NCI-H2227 (cell line): ENCODE results near the gene RBM47.
A peak's percentile ranks its signal among the peaks of the same experiment; 100 is the strongest.
"Not testable (repeated sequence)": the region's sequence is repeated elsewhere in the genome, so short reads cannot be mapped to it uniquely, and the experiment has no call there.

ENCODE experiments used
- DNase-seq: peaks from one replicate; lab custom pipeline; 2025; ENCODE audit not compliant: unreplicated experiment; lab: John Stamatoyannopoulos, UW

Gene RBM47

DNA sequence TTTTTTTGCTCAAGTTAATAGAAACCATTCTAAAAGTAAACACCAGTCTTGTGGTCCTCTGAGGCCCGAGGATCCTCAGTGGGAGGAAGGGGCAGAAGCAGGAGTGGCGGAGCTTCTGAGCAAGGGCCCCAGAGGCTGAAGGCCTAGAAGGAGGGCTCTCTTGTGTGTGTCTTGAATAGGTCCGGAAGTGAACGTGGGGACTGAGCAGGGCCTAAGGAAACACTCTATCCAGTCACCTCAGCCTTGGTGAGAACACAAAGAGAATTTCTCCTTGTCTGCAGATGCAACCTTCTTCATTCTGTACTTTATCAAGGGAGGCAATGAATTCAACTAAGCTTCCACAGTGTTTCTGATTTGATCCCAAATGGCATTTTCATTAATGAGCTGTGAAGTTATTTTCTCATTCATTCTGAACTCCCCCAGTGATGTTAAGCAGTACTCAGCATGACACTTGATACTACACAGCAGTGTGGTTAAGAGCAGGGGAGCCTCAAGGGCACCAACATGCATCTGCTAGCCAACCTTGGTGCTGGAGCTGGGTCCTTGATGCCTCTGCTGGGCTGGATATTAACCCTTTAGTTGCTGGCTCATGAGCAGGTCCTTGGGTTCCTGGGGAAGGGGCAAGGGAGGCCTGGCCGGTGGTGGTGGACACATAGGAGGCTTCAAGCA is 64.7 kb downstream of the RBM47 start:
- DNase-seq: no peak

- DNase-seq: no peak
Observed at GRCh38 chr4:40564004-40564403, 65.7 kb downstream of the RBM47 start.

GRCh38 chr4:40563401-40563800 is 66.3 kb downstream of the RBM47 start:
- DNase-seq: no peak

GRCh38 chr4:40562681-40563080 is 67.0 kb downstream of the RBM47 start:
- no peak for DNase-seq

- DNase-seq: no peak
Observed at GRCh38 chr4:40562208-40562607, 67.5 kb downstream of the RBM47 start.

DNA sequence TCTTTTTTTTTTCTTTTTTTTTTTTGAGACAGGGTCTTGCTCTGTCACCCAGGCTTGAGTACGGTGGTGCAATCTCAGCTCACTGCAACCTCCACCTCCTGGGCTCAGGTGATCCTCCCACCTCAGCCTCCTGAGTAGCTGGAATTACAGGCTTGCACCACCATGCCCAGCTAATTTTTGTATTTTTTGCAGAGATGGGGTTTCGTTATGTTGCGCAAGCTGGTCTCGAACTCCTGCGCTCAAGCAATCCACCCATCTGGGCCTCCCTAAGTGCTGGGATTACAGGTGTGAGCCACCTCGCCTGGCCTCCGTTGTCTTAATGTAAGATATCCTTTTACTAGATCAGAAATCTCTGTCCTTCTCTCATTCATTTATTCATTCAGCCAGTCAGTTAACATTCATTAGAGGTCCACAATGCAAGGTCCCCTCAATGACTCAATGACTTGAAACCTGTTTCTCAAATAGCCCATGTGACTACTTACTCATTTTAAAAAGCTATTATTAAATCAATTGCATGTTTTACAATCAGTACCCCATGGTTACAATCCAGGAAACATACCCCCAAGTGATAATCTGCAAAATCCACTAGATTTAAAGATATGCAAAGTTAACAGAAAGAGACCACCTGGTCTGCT is 68.0 kb downstream of the RBM47 start:
- DNase-seq: not testable (repeated sequence)

- DNase-seq: no peak
Observed at GRCh38 chr4:40559585-40560465, 69.8 kb downstream of the RBM47 start.

DNA sequence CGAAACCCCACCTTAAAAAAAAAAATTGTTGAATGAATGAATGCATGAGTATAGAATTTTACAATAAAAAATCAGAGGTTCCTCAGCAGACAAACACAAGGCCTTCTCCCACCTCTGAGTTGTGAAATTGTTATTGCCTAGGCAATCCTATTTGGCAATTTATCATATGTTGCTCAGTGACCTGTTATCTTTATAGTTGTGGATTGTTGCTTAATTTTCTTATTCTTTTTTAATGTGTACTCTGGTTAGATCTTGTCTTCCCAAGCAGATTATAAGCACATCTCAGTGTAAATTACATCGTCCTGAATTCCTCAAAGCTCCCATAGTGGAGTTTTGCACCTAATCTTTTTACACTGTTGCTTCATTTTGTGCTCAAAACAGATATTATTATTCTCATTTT is 71.9 kb downstream of the RBM47 start:
- no peak for DNase-seq

- no peak for DNase-seq
Observed at GRCh38 chr4:40555176-40555900, 74.3 kb downstream of the RBM47 start.

DNA sequence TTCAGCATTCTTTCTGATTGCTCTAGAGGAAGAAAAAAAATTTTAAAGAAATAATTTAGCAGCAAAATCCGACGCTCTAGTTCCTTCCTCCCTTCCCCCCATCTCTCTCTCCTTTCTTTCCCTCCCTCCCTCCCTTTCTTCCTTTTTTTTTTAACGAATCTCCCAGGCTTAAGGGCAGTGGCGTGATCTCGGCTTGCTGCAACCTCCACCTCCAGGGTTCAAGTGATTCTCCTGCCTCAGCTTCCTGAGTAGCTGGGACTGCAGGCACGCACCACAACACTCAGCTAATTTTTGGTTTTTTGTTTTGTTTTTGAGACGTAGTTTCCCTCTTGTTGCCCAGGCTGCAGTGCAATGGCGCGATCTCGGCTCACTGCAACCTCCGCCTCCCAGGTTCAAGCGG is 75.0 kb downstream of the RBM47 start:
- not testable (repeated sequence) for DNase-seq

DNA sequence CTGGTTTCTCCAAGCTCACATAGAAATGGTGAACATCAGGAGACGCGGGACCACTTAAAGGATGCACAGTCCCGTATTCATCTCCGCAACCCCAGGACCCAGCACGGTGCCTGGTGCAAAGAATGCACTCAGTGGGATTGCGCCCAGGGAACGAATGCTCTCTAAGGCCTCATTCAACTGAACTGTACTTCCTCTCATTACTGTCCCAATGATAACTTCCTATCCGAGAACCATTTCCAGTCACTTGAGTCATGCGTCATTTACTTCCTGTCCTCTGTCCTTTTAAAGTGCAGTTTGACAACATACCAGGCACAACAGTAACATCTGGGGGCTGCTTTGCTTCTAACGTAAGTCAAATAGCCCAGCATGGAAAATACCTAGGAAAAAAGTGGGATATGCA is 75.7 kb downstream of the RBM47 start:
- no peak for DNase-seq

- DNase-seq: no peak
Observed at GRCh38 chr4:40552536-40552935, 77.1 kb downstream of the RBM47 start.

DNA sequence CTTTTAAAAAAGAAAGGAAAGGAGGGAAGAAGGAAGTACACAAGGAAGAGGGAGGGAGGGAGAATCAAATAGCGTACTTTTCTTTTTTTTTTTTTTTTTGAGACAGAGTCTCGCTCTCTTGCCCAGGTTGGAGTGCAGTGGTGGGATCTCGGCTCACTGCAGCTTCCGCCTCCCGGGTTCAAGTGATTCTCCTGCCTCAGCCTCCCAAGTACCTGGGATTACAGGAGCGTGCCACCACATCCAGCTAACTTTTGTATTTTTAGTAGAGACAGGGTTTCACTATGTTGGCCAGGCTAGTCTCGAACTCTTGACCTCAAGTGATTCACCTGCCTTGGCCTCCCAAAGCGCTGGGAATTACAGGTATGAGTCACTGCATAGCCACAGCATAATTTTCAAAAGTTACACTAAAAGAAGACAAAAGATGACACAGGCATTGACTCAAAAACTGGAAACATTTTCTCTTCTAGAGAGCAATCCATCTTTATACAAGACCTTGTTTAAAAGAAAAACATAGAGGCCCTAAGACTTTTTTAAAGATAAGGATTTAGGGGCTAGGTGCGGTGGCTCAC is 78.0 kb downstream of the RBM47 start:
- DNase-seq: not testable (repeated sequence)

DNA sequence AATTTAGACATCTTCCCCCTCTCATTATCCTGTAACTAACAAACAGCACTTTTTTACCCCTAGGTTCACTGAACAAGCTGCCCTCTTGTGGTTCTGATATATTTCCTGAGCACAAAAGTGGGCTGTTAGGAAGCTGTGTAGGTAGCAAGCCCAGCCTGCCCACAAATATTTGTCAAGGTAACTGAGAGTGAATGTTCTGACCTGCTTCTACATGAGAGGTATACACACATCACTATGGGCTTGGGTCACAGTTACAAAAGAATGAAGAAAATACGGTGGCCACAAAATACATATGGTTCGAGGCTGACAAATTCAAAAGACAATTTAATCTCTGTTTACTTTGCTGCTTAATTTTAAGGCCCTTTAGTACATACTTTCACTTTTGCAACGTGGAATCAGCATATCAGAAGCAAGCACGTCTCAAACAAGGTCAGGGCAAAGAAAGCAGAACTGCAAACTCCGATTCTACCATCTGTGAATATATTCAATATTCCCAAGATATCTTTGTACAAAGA is 78.7 kb downstream of the RBM47 start:
- peak; percentile 15 for DNase-seq

DNA sequence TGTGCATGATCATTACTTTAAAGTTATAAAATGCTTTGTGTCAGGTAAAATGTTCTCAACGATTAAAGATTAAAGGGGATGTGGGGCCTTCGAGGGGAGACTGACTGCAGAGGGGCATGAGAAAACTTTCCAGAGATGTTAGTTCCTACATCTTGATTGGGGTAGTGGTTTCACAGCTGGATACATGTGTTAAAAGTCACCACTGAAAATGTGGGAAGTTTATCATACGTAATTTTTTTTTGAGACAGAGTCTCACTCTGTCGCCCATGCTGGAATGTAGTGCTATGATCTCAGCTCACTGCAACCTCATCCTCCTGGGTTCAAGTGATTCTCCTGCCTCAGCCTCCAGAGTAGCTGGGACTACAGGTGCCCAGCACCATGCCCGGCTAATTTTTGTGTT is 79.5 kb downstream of the RBM47 start:
- no peak for DNase-seq

DNA sequence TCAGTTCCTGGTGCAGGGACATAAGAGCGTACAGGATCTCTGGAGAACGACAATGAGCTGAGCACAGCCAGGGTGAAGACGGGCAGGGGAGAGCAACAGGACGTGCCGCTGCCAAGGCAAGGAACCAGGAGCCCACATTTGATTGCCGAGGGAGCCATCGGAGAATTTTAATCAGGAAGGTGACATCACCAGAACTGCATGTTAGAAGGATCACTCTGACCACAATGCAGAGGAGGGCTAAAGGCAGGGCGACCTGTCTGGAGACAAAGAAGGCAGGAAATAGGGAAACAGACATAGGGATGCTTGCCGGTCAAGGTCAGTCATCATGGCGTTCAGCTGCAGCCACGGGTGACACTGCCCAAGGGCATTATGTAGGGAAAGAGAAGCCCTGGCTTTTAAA is 81.4 kb downstream of the RBM47 start:
- no peak for DNase-seq

GRCh38 chr4:40547789-40548132 is 81.9 kb downstream of the RBM47 start:
- DNase-seq: no peak

DNA sequence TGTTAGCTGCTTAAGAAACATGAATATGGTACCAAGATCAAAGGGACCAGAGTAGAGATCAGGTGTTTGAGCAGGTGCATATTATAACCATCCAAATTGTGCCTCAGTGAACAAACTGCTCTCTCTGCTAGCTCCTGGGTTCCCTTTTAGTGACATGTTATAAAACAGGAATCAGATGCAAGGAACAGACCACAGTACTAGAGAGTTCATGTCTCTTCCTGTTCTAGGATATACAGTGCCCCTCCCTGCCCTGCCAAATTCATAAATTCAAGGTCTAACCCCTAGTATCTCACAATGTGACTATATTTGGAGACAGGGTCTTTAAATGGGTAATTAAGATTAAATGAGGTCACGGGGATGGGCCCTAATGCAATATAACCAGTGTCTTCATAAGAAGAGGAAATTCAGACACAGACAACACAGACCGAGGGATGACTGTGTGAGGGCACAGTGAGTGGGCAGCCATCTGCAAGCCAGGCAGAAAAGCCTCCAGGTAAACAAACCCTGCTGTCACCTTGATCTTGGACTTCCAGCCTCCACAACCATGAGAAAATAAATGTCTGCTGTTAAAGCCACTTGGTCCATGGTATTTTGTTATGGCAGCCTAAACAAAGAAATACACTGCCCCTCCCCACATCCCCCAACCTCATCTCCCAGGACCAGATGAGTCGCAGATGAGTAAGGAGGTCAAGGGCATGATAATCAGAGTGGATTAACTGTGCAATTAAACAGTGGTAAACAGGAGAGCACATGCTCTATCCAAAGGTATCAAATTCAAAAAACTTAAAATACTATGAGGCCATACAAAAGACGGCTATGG is 82.5 kb downstream of the RBM47 start:
- no peak for DNase-seq

DNA sequence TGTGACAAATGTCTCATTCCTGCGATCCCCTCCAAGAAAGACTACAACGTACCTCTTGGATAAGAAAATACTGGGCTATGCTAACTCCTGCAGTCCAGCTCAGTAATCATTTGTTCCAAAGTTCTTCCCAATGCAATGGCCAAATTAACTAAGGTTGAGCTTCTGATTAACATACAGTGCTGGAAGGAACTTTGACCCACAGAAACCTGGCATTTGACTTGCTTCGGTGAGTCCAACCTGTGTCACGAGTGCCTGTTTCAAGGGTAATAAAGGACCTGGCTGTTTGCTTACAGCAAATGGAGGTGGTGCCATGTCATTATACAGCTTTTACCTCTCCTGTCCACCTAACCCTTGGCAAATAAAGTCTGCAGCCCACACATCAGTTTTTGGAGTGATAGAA is 83.2 kb downstream of the RBM47 start:
- DNase-seq: no peak

GRCh38 chr4:40545487-40545886 is 84.2 kb downstream of the RBM47 start:
- DNase-seq: not testable (repeated sequence)
